Heart left ventricle (tissue), 13 donors: Measurements from ENCODE around the gene TDRD5.

Source experiments
- POLR2A ChIP-seq, 2 donors: fragments of 450-650 bp; IDR thresholded peaks; one replicate each; pipeline ENCODE4 v1.6.1; 2017; ENCODE audit warnings: antibody characterized with exemption in 2 of 2, mild to moderate bottlenecking in 2 of 2, moderate library complexity in 2 of 2
- TF ChIP-seq, protein P1 (sequence below), 12 donors: fragments of 200-600 bp; sonication (generic) in 4 of 12; IDR thresholded peaks; one replicate each; pipeline versions ENCODE4 v1.5.0 to v1.8.0; 2018 to 2022; ENCODE audit warnings: antibody characterized with exemption in 12 of 12, mild to moderate bottlenecking in 5 of 12
- donor health status: ischemic (EF 13 %, LVEDD 7.1; RV severe dilation, severe dysfunction).
- donor health status: DM: no; HTN: yes; CAD: no.
- donor health status: DM: no; HTN: no; CAD: no.
- donor health status: ischemic (EF 25% LVEDD 6.9; RV normal size, moderate dysfunction).
- donor health status: ischemic (EF 25% LVEDD 5.7; RV mildly dilated, moderate dysfunction).
- donor health status: ischemic (EF 35%, LVEDD 5.7; RV mildly dilated, moderate dysfunction).
- donor health status: nonischemic (EF 11% LVEDD 7.7; RV severe dilation, severe dysfunction).
- donor health status: DM: yes; HTN: yes; CAD: no.
- donor health status: PGD.
- donor health status: ischemic (EF 29% LVEDD 5.4; RV normal size, mild dysfunction).
- donor health status: nonischemic (EF 23%, LVEDD 6.1; RV moderate dilation, normal function).

DNA sequence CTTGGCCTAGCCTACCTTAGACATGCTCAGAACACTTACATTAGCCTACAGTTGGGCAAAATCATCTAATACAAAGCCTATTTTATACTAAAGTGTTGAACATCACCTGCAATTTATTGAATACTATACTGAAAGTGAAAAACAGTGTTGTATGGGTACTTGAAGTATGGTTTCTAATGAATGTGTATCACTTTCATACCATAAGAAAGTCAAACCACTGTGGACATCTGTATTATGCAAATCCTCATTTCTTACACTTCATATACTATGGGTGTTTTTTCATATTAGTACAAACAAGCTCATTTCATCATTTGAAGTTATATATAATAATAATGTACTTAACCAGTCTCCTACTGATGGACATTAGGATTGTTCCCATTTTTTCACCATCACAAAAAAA is 41.2 kb downstream of the TDRD5 start:
- TF ChIP-seq, protein P1, sequence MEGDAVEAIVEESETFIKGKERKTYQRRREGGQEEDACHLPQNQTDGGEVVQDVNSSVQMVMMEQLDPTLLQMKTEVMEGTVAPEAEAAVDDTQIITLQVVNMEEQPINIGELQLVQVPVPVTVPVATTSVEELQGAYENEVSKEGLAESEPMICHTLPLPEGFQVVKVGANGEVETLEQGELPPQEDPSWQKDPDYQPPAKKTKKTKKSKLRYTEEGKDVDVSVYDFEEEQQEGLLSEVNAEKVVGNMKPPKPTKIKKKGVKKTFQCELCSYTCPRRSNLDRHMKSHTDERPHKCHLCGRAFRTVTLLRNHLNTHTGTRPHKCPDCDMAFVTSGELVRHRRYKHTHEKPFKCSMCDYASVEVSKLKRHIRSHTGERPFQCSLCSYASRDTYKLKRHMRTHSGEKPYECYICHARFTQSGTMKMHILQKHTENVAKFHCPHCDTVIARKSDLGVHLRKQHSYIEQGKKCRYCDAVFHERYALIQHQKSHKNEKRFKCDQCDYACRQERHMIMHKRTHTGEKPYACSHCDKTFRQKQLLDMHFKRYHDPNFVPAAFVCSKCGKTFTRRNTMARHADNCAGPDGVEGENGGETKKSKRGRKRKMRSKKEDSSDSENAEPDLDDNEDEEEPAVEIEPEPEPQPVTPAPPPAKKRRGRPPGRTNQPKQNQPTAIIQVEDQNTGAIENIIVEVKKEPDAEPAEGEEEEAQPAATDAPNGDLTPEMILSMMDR (IDR thresholded peaks at IDR 0.05) = no peak
- no peak for TF ChIP-seq POLR2A (IDR thresholded peaks at IDR 0.05)
